ENCODE measurements around the gene SIL1.
A peak's percentile ranks its signal among the peaks of the same experiment; 100 is the strongest.

Gene SIL1

DNA sequence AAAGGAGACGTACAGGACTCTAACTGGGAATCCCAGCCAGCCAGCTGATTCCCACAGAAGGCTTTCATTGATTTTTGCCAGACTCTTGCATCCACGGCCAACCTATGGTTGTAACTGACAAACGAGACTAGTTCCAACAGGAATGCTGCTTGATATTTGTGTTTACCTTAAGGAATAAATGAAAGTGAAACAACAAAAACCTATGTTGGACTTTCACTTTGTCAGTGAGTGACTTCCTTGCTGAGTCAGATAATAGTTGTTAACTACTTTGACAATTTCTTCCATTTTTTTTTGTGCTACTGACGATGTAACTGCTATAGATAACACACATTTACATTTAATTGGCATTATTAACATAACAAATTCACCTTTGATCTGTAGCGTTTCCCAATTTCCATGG is 259.6 kb downstream of the SIL1 start:
- Histone ChIP-seq H3K23ac (ENCODE audit: low read length in 2 of 2) (no peak overlapping the region), H3K4me3 (ENCODE audit: insufficient read depth in 1 of 2, low read depth in 1 of 2, low read length in 2 of 2) (no peak overlapping the region), H2BK120ac (ENCODE audit: low read depth, low read length) (no peak overlapping the region), H3K27ac (ENCODE audit: low read length, poor library complexity, severe bottlenecking) (no peak overlapping the region), H2BK12ac (ENCODE audit: low read length in 2 of 2) (no peak overlapping the region), H3K36me3 (ENCODE audit: control insufficient read depth in 1 of 2, insufficient read depth in 2 of 2, low read depth in 1 of 2, low read length in 2 of 2) (peaks cover 37 to 44% of the 10 kb centered on the region in 2 experiments), H2AFZ (ENCODE audit: low read depth, low read length) (no peak overlapping the region), H3K9me3 (ENCODE audit: control insufficient read depth, low read length) (peaks cover 2% of the 10 kb centered on the region), H3K27me3 (ENCODE audit: control insufficient read depth in 1 of 2, insufficient read depth in 1 of 2, low read length in 2 of 2) (no peaks in the 10 kb centered on the region), H3K4me2 (ENCODE audit: low read length, poor library complexity, severe bottlenecking) (no peak overlapping the region), H3K79me1 (replicated peaks; ENCODE audit: low read length, poor library complexity, severe bottlenecking) (peaks cover 4% of the 10 kb centered on the region), H4K91ac (ENCODE audit: low read length) (no peak overlapping the region), H3K4ac (ENCODE audit: low read depth in 1 of 2, low read length in 2 of 2) (no peak overlapping the region), H3K9ac (ENCODE audit: low read length) (no peak overlapping the region), H4K8ac (ENCODE audit: low read length) (no peak overlapping the region), H3K18ac (ENCODE audit: low read depth in 1 of 2, low read length in 2 of 2) (no peak overlapping the region), H3K4me1 (ENCODE audit: control insufficient read depth, insufficient read depth, low read depth, low read length) (peaks cover 9% of the 10 kb centered on the region), H2BK5ac (ENCODE audit: low read depth, low read length, poor library complexity, severe bottlenecking) (no peak overlapping the region), H2AK5ac (ENCODE audit: low read length, severe bottlenecking) (no peak overlapping the region), H2BK15ac (ENCODE audit: low read depth, poor library complexity, severe bottlenecking) (no peak overlapping the region), H3K14ac (ENCODE audit: low read length in 2 of 2) (no peak overlapping the region)
- 82% methylated on average over 5 of the region's 5 CpGs for WGBS
- DNase-seq = peak; percentile 40

DNA sequence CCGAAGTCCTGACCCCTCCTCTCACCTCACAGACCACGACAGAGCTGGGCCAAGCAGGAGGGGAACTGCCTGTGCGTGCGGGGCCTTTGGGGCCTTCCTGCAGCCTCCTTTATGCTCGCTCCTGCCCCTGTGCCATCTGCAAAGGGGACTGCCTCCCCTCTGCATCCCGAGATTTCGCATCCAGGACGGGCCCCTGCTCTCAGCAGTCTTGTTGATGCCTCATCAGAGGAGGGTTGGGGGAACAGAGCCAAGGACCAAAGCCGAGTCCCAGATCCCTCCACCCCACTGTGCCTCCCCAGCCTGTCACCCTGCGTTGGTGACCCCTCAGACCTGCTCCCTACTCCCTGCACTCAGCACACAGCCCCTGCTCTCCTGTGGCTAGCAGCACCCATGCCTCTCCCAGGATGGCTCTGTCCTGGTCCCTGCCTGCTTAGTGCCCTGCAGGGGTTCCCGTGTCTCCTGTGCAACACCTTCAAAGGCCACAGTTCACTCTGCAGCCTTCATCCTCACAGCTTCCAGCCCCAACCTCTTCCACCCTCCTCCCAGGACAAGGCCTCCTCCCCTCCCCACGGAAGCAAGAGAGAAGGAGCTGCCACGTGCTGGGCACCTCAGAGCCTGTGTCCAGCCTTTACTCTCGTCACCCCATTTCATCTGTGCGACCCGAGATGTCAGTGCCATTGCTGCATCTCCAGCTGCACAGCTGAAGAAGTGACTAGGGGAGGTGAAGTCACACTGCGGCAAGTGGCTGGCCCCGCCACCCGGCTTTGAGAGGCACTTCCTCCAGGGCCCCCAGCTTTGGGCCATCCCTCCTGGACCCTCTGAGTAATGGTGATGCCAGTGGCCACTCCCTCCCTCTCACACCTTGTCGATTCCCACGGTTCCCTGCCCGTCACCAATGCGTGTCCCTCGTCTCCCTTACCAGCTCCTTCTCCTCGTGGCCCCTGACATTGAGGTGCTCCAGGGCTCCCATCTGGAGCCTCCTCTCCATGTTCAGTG is 260.5 kb downstream of the SIL1 start:
- Histone ChIP-seq H3K79me1 (replicated peaks; ENCODE audit: low read length, poor library complexity, severe bottlenecking) (peaks cover 5% of the 10 kb centered on the region), H3K18ac (ENCODE audit: low read depth in 1 of 2, low read length in 2 of 2) (peak overlapping the region in 1 of 2 experiments; percentile 11)
- 92% methylated on average over 25 of the region's 25 CpGs for WGBS

DNA sequence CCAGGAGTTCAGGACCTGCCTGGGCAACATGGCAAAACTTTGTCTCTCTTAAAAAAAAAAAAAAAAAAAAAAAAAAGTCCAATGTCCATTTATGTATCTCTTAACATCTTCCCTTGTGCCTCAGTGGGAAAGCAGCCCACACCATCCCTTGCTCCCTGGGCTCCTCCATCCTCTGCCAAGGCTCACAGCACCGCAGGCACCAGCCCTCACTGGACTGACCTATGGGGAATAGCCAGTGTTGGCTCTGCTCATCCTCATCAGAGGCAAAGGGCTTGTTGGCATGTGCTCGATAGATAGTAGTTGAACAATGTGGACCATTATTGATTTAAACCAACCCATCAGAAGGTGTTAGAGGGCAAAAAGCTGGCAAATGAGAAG is 261.2 kb downstream of the SIL1 start:
- no peak overlapping the region for H2BK120ac ChIP-seq (ENCODE audit: low read depth, low read length)
- no peak overlapping the region for H3K27ac ChIP-seq (ENCODE audit: low read length, poor library complexity, severe bottlenecking)
- H3K4ac ChIP-seq (ENCODE audit: low read depth in 1 of 2, low read length in 2 of 2) = no peak overlapping the region
- H3K23ac ChIP-seq (ENCODE audit: low read length in 2 of 2) = no peak overlapping the region
- no peak overlapping the region for H3K4me2 ChIP-seq (ENCODE audit: low read length, poor library complexity, severe bottlenecking)
- H3K9ac ChIP-seq (ENCODE audit: low read length) = no peak overlapping the region
- H4K8ac ChIP-seq (ENCODE audit: low read length) = no peak overlapping the region
- peaks cover 2% of the 10 kb centered on the region for H3K9me3 ChIP-seq (ENCODE audit: control insufficient read depth, low read length)
- peaks cover 2% of the 10 kb centered on the region for H3K4me1 ChIP-seq (ENCODE audit: control insufficient read depth, insufficient read depth, low read depth, low read length)
- H2BK5ac ChIP-seq (ENCODE audit: low read depth, low read length, poor library complexity, severe bottlenecking) = no peak overlapping the region
- no peak overlapping the region for H3K4me3 ChIP-seq (ENCODE audit: insufficient read depth in 1 of 2, low read depth in 1 of 2, low read length in 2 of 2)
- no peak overlapping the region for H2AK5ac ChIP-seq (ENCODE audit: low read length, severe bottlenecking)
- peak overlapping the region in 1 of 2 experiments; percentile 49 for H3K18ac ChIP-seq (ENCODE audit: low read depth in 1 of 2, low read length in 2 of 2)
- H3K14ac ChIP-seq (ENCODE audit: low read length in 2 of 2) = no peak overlapping the region
- H2AFZ ChIP-seq (ENCODE audit: low read depth, low read length) = no peak overlapping the region
- no peak for DNase-seq
- H3K27me3 ChIP-seq (ENCODE audit: control insufficient read depth in 1 of 2, insufficient read depth in 1 of 2, low read length in 2 of 2) = no peaks in the 10 kb centered on the region
- WGBS = 22% methylated on average over 1 of the region's 2 CpGs
- no peak overlapping the region for H2BK15ac ChIP-seq (ENCODE audit: low read depth, poor library complexity, severe bottlenecking)
- peaks cover 12% of the 10 kb centered on the region for H3K79me1 ChIP-seq (replicated peaks; ENCODE audit: low read length, poor library complexity, severe bottlenecking)
- peaks cover 53 to 56% of the 10 kb centered on the region in 2 experiments for H3K36me3 ChIP-seq (ENCODE audit: control insufficient read depth in 1 of 2, insufficient read depth in 2 of 2, low read depth in 1 of 2, low read length in 2 of 2)
- no peak overlapping the region for H4K91ac ChIP-seq (ENCODE audit: low read length)
- H2BK12ac ChIP-seq (ENCODE audit: low read length in 2 of 2) = no peak overlapping the region

More for the DNA sequence above, 260.5 kb downstream of the SIL1 start:
- no peak overlapping the region for H3K27ac ChIP-seq (ENCODE audit: low read length, poor library complexity, severe bottlenecking)
- H2BK12ac ChIP-seq (ENCODE audit: low read length in 2 of 2) = no peak overlapping the region
- no peak overlapping the region for H3K4me2 ChIP-seq (ENCODE audit: low read length, poor library complexity, severe bottlenecking)
- no peak overlapping the region for H3K23ac ChIP-seq (ENCODE audit: low read length in 2 of 2)
- no peak overlapping the region for H4K91ac ChIP-seq (ENCODE audit: low read length)
- H3K14ac ChIP-seq (ENCODE audit: low read length in 2 of 2) = peak overlapping the region in 1 of 2 experiments; percentile 73
- no peaks in the 10 kb centered on the region for H3K27me3 ChIP-seq (ENCODE audit: control insufficient read depth in 1 of 2, insufficient read depth in 1 of 2, low read length in 2 of 2)
- H3K4ac ChIP-seq (ENCODE audit: low read depth in 1 of 2, low read length in 2 of 2) = no peak overlapping the region
- no peak overlapping the region for H2BK15ac ChIP-seq (ENCODE audit: low read depth, poor library complexity, severe bottlenecking)
- H3K4me1 ChIP-seq (ENCODE audit: control insufficient read depth, insufficient read depth, low read depth, low read length) = peaks cover under 1% of the 10 kb centered on the region
- no peak overlapping the region for H2BK120ac ChIP-seq (ENCODE audit: low read depth, low read length)
- H2AFZ ChIP-seq (ENCODE audit: low read depth, low read length) = no peak overlapping the region
- H3K9me3 ChIP-seq (ENCODE audit: control insufficient read depth, low read length) = peaks cover 2% of the 10 kb centered on the region
- no peak for DNase-seq
- H3K4me3 ChIP-seq (ENCODE audit: insufficient read depth in 1 of 2, low read depth in 1 of 2, low read length in 2 of 2) = no peak overlapping the region
- H4K8ac ChIP-seq (ENCODE audit: low read length) = no peak overlapping the region
- H3K36me3 ChIP-seq (ENCODE audit: control insufficient read depth in 1 of 2, insufficient read depth in 2 of 2, low read depth in 1 of 2, low read length in 2 of 2) = peaks cover 46 to 53% of the 10 kb centered on the region in 2 experiments
- H2BK5ac ChIP-seq (ENCODE audit: low read depth, low read length, poor library complexity, severe bottlenecking) = no peak overlapping the region
- no peak overlapping the region for H3K9ac ChIP-seq (ENCODE audit: low read length)
- no peak overlapping the region for H2AK5ac ChIP-seq (ENCODE audit: low read length, severe bottlenecking)

GRCh38 chr5:138936225-138936967 is 261.8 kb downstream of the SIL1 start:
- no peak overlapping the region for H3K9ac ChIP-seq (ENCODE audit: low read length)
- H3K9me3 ChIP-seq (ENCODE audit: control insufficient read depth, low read length) = peaks cover 2% of the 10 kb centered on the region
- H2BK120ac ChIP-seq (ENCODE audit: low read depth, low read length) = no peak overlapping the region
- H2BK15ac ChIP-seq (ENCODE audit: low read depth, poor library complexity, severe bottlenecking) = no peak overlapping the region
- no peak overlapping the region for H3K4ac ChIP-seq (ENCODE audit: low read depth in 1 of 2, low read length in 2 of 2)
- peaks cover 2% of the 10 kb centered on the region for H3K4me1 ChIP-seq (ENCODE audit: control insufficient read depth, insufficient read depth, low read depth, low read length)
- H3K79me1 ChIP-seq (replicated peaks; ENCODE audit: low read length, poor library complexity, severe bottlenecking) = peaks cover 16% of the 10 kb centered on the region
- no peaks in the 10 kb centered on the region for H3K27me3 ChIP-seq (ENCODE audit: control insufficient read depth in 1 of 2, insufficient read depth in 1 of 2, low read length in 2 of 2)
- H2BK12ac ChIP-seq (ENCODE audit: low read length in 2 of 2) = no peak overlapping the region
- WGBS = 85% methylated on average over 22 of the region's 22 CpGs
- H3K14ac ChIP-seq (ENCODE audit: low read length in 2 of 2) = no peak overlapping the region
- no peak overlapping the region for H3K4me2 ChIP-seq (ENCODE audit: low read length, poor library complexity, severe bottlenecking)
- H2BK5ac ChIP-seq (ENCODE audit: low read depth, low read length, poor library complexity, severe bottlenecking) = no peak overlapping the region
- H4K8ac ChIP-seq (ENCODE audit: low read length) = no peak overlapping the region
- H3K27ac ChIP-seq (ENCODE audit: low read length, poor library complexity, severe bottlenecking) = no peak overlapping the region
- no peak overlapping the region for H2AK5ac ChIP-seq (ENCODE audit: low read length, severe bottlenecking)
- no peak overlapping the region for H3K4me3 ChIP-seq (ENCODE audit: insufficient read depth in 1 of 2, low read depth in 1 of 2, low read length in 2 of 2)
- no peak overlapping the region for H2AFZ ChIP-seq (ENCODE audit: low read depth, low read length)
- H3K18ac ChIP-seq (ENCODE audit: low read depth in 1 of 2, low read length in 2 of 2) = peak overlapping the region in 1 of 2 experiments; percentile 29
- H3K36me3 ChIP-seq (ENCODE audit: control insufficient read depth in 1 of 2, insufficient read depth in 2 of 2, low read depth in 1 of 2, low read length in 2 of 2) = peaks cover 58 to 59% of the 10 kb centered on the region in 2 experiments
- H4K91ac ChIP-seq (ENCODE audit: low read length) = no peak overlapping the region
- H3K23ac ChIP-seq (ENCODE audit: low read length in 2 of 2) = no peak overlapping the region
- no peak for DNase-seq

Measured in mesenchymal stem cell (in vitro differentiated cells and primary cell).